GM12801 (cell line): ENCODE measurements around the gene GABBR2.

ENCODE experiments used
- CTCF ChIP-seq: IDR thresholded peaks from one replicate; pipeline ENCODE4 v1.5.1; 2011; ENCODE audit warnings: control low read depth; ENCODE audit not compliant: insufficient read length; ENCODE audit errors: extremely low read depth

Gene GABBR2

DNA sequence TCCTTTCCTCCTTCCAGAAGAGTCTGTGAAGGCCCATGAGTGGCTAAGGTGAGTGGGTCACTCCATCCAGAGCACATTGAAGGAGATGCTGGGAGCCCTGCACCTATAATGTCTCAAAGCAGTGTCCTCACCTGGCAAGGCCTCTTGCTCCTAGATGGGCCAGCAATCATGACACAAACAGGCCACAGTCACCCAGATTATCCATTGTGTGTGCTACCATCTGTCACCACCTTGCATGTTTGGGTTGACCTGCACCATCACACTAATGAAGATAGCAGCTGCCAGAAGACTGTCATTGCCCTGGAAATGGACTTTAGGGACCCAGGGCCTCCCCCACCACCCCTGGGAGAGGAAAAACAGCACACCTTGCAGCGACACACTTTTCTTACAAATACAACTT lies 69.6 kb downstream of the GABBR2 start:
- no peak for TF ChIP-seq CTCF

GRCh38 chr9:98637381-98637780 lies 71.4 kb downstream of the GABBR2 start:
- TF ChIP-seq CTCF = no peak

- TF ChIP-seq CTCF = no peak
These were observed 73.4 kb downstream of the GABBR2 start for GRCh38 chr9:98635374-98635773.

- no peak for TF ChIP-seq CTCF
These were observed 73.9 kb downstream of the GABBR2 start for GRCh38 chr9:98634685-98635336.

GRCh38 chr9:98632839-98633238 lies 75.9 kb downstream of the GABBR2 start:
- TF ChIP-seq CTCF = no peak

- TF ChIP-seq CTCF = no peak
These were observed 81.4 kb downstream of the GABBR2 start for GRCh38 chr9:98627296-98627695.

- TF ChIP-seq CTCF = no peak
These were observed 83.0 kb downstream of the GABBR2 start for GRCh38 chr9:98625728-98626127.
